ENCODE results near the gene SLC35B3. TPM values are rescaled to one million over a fixed set of nuclear protein-coding genes. Genes with fewer than 3 reads are reported as not detected.
"Not testable (repeated sequence)": the region's sequence is repeated elsewhere in the genome, so short reads cannot be mapped to it uniquely, and the experiment has no call there.

The SLC35B3 gene
- total and polyA plus RNA-seq, 10 donors: 11.6 to 20.6 (median 16.7) TPM

DNA sequence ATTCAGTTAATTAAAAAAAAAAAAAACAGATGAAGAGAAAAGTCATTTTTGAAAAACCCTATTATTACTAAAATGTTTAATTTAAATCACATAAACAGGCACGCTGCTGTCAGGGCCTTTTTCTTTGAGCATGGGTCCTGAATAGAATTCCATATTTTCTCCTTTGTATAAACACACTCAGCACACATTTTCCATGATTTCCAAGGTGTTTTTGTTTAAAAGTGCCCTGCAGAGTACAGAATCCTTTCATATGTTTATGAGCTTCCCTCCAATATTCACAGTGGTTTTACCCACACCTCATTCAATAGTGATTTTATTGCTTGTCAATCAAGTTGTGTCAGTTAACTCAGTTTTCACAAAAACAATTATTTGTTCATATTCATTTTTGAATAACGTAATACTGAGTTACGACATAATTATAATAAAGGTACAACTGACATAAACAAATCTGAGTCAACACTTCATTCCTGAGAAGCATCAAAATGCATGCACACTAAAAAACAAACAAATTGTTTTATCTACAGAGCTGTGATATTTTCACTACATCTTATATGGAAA, 15.2 kb downstream of the SLC35B3 start:
- Histone ChIP-seq H3K36me3 (peaks cover 5 to 95% (median 43%) of the 10 kb centered on the region in 6 donors), H3K27ac (no peak overlapping the region), H3K9me3 (no peaks in the 10 kb centered on the region), H3K4me3 (no peak overlapping the region), H3K4me1 (no peaks in the 10 kb centered on the region), H3K27me3 (replicated peaks in 1 of 7) (no peaks in the 10 kb centered on the region)
- no peak for TF ChIP-seq CTCF (IDR thresholded peaks at IDR 0.05 in 8 of 11, conservative IDR thresholded peaks at IDR 0.05 in 3 of 11)
- TF ChIP-seq POLR2A (IDR thresholded peaks at IDR 0.05): no peak
- TF ChIP-seq POLR2AphosphoS5 (IDR thresholded peaks at IDR 0.05): no peak
- 92 to 96% (median 94%) methylated on average over 3 of the region's 3 CpGs for WGBS, 5 donors
- no peak for DNase-seq
- intact Hi-C loops (cut with DNase I; ENCODE audit: low total_unique reads): no loop called here

DNA sequence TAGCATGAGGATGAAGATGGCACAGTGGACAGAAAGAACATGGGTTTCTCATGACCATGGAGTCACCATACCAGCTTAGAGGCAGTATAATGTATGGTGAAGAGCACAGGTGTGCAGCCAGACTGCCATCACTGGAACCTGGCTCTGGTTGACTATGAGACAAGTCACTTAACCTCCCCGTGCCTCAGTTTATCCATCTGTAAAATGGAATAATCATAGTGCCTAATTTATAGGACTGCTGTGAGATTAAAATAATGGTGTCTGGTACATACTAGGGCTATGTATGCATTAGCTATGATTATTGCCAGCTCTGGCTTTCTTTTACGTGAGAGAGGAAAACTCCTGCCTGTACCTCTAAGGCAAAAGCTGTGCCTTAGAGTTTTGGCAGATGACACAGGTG, 19.4 kb downstream of the SLC35B3 start:
- H3K4me3 ChIP-seq: no peak overlapping the region
- no peak for TF ChIP-seq POLR2AphosphoS5 (IDR thresholded peaks at IDR 0.05)
- TF ChIP-seq CTCF (IDR thresholded peaks at IDR 0.05 in 8 of 11, conservative IDR thresholded peaks at IDR 0.05 in 3 of 11): no peak
- TF ChIP-seq POLR2A (IDR thresholded peaks at IDR 0.05): no peak
- WGBS, 5 donors: 96 to 100% (median 97%) methylated on average over 2 of the region's 2 CpGs
- no peak overlapping the region for H3K27ac ChIP-seq
- H3K9me3 ChIP-seq: no peaks in the 10 kb centered on the region
- H3K36me3 ChIP-seq: peaks cover 5 to 100% (median 64%) of the 10 kb centered on the region in 6 donors
- DNase-seq: no peak
- H3K27me3 ChIP-seq (replicated peaks in 1 of 7): no peaks in the 10 kb centered on the region
- intact Hi-C loops (cut with DNase I; ENCODE audit: low total_unique reads): no loop called here
- H3K4me1 ChIP-seq: no peaks in the 10 kb centered on the region

GRCh38 chr6:8415280-8415679, 20.1 kb downstream of the SLC35B3 start:
- no peaks in the 10 kb centered on the region for H3K9me3 ChIP-seq
- no peaks in the 10 kb centered on the region for H3K27me3 ChIP-seq (replicated peaks in 1 of 7)
- H3K4me3 ChIP-seq: no peak overlapping the region
- no peak overlapping the region for H3K27ac ChIP-seq
- H3K4me1 ChIP-seq: no peaks in the 10 kb centered on the region
- no peak for DNase-seq
- intact Hi-C loops (cut with DNase I; ENCODE audit: low total_unique reads): no loop called here
- TF ChIP-seq CTCF (IDR thresholded peaks at IDR 0.05 in 8 of 11, conservative IDR thresholded peaks at IDR 0.05 in 3 of 11) (no peak), POLR2A (IDR thresholded peaks at IDR 0.05) (no peak), POLR2AphosphoS5 (IDR thresholded peaks at IDR 0.05) (no peak)
- 88 to 96% (median 92%) methylated on average over 3 of the region's 3 CpGs for WGBS, 5 donors
- peaks cover 5 to 100% (median 68%) of the 10 kb centered on the region in 6 donors for H3K36me3 ChIP-seq

- peaks cover 5 to 100% (median 68%) of the 10 kb centered on the region in 6 donors for H3K36me3 ChIP-seq
- 90 to 94% (median 94%) methylated on average over 3 of the region's 3 CpGs for WGBS, 5 donors
- H3K27ac ChIP-seq: no peak overlapping the region
- H3K4me1 ChIP-seq: no peaks in the 10 kb centered on the region
- H3K4me3 ChIP-seq: no peak overlapping the region
- intact Hi-C loops (cut with DNase I; ENCODE audit: low total_unique reads): no loop called here
- no peaks in the 10 kb centered on the region for H3K9me3 ChIP-seq
- TF ChIP-seq POLR2A (IDR thresholded peaks at IDR 0.05): no peak
- TF ChIP-seq CTCF (IDR thresholded peaks at IDR 0.05 in 8 of 11, conservative IDR thresholded peaks at IDR 0.05 in 3 of 11): no peak
- no peak for TF ChIP-seq POLR2AphosphoS5 (IDR thresholded peaks at IDR 0.05)
- no peak for DNase-seq
- H3K27me3 ChIP-seq (replicated peaks in 1 of 7): no peaks in the 10 kb centered on the region
Observed at GRCh38 chr6:8414844-8415243, 20.5 kb downstream of the SLC35B3 start.

- intact Hi-C loops (cut with DNase I; ENCODE audit: low total_unique reads); H3K4me3 ChIP-seq; H3K4me1 ChIP-seq; DNase-seq; H3K27me3 ChIP-seq (replicated peaks in 1 of 7); H3K9me3 ChIP-seq; H3K27ac ChIP-seq: not testable (repeated sequence)
- peaks cover 0 to 31% (median 14%) of the 10 kb centered on the region in 6 donors for H3K36me3 ChIP-seq
- WGBS, 5 donors: 73 to 92% (median 87%) methylated on average over 2 to 4 of the region's 4 CpGs
Observed at GRCh38 chr6:8405946-8406345, 29.4 kb downstream of the SLC35B3 start.
